Measurements from ENCODE around the gene H1-8.

H1-8 gene

GRCh38 chr3:129592381-129593131, 49.6 kb downstream of the H1-8 start:
- DNase-seq (ENCODE audit: low read depth in 1 of 2, low spot score in 1 of 2), result no peak

- no peak for DNase-seq (ENCODE audit: low read depth in 1 of 2, low spot score in 1 of 2)
Measured at GRCh38 chr3:129593230-129593594, 50.2 kb downstream of the H1-8 start.

- DNase-seq (ENCODE audit: low read depth in 1 of 2, low spot score in 1 of 2), result peak in 1 of 2 donors; percentile 21
Measured at GRCh38 chr3:129593595-129594339, 50.8 kb downstream of the H1-8 start.

GRCh38 chr3:129594409-129594808, 51.4 kb downstream of the H1-8 start:
- no peak for DNase-seq (ENCODE audit: low read depth in 1 of 2, low spot score in 1 of 2)

- DNase-seq (ENCODE audit: low read depth in 1 of 2, low spot score in 1 of 2), result no peak
Measured at GRCh38 chr3:129594907-129595390, 52.0 kb downstream of the H1-8 start.

- DNase-seq (ENCODE audit: low read depth in 1 of 2, low spot score in 1 of 2), result no peak
Measured at GRCh38 chr3:129595544-129596193, 52.7 kb downstream of the H1-8 start.

- DNase-seq (ENCODE audit: low read depth in 1 of 2, low spot score in 1 of 2), result no peak
Measured at GRCh38 chr3:129596194-129597086, 53.5 kb downstream of the H1-8 start.

GRCh38 chr3:129597087-129597999, 54.4 kb downstream of the H1-8 start:
- DNase-seq (ENCODE audit: low read depth in 1 of 2, low spot score in 1 of 2), result no peak

- no peak for DNase-seq (ENCODE audit: low read depth in 1 of 2, low spot score in 1 of 2)
Measured at GRCh38 chr3:129598000-129598381, 55.0 kb downstream of the H1-8 start.

- DNase-seq (ENCODE audit: low read depth in 1 of 2, low spot score in 1 of 2), result no peak
Measured at GRCh38 chr3:129598484-129598883, 55.5 kb downstream of the H1-8 start.

GRCh38 chr3:129599073-129599472, 56.1 kb downstream of the H1-8 start:
- DNase-seq (ENCODE audit: low read depth in 1 of 2, low spot score in 1 of 2), result no peak

GRCh38 chr3:129599607-129600006, 56.6 kb downstream of the H1-8 start:
- DNase-seq (ENCODE audit: low read depth in 1 of 2, low spot score in 1 of 2), result no peak

GRCh38 chr3:129600348-129600747, 57.4 kb downstream of the H1-8 start:
- DNase-seq (ENCODE audit: low read depth in 1 of 2, low spot score in 1 of 2), result no peak

Data from activated CD4-positive, alpha-beta T cell treated with anti-CD3 and anti-CD28 coated beads, Interleukin-2, amount 50 U/mL, for 24 hours (primary cell).